Neural cell (in vitro differentiated cells): ENCODE data around the gene GGA1. TPM values are rescaled to one million over a fixed set of nuclear protein-coding genes. Genes with fewer than 3 reads are reported as not detected.

Experiments used
- H2AFZ ChIP-seq: fragments of 200-600, 300-800 bp; sonication (generic), shearing (Covaris generic); 2 replicates; pipeline ENCODE4 v1.6.0; 2014; ENCODE audit warnings: low read depth, mild to moderate bottlenecking, antibody characterized with exemption, low read length, moderate library complexity
- H3F3A ChIP-seq: fragments of 200-600 bp; shearing (Covaris generic); 2 replicates; pipeline ENCODE4 v1.6.1; 2016; ENCODE audit warnings: mild to moderate bottlenecking, moderate library complexity, mixed read lengths, antibody characterized with exemption, low read length; ENCODE audit not compliant: insufficient read depth, poor library complexity, severe bottlenecking
- H3K27ac ChIP-seq: fragments of 200-600, 300-800 bp; sonication (generic), shearing (Covaris generic); 2 replicates; pipeline ENCODE4 v1.5.1; 2014; ENCODE audit warnings: mild to moderate bottlenecking, low read length, moderate library complexity
- H3K27me3 ChIP-seq: fragments of 300-800, 200-600 bp; sonication (generic), shearing (Covaris generic); 2 replicates; pipeline ENCODE4 v1.6.0; 2014; ENCODE audit warnings: mild to moderate bottlenecking, low read depth, low read length, moderate library complexity; ENCODE audit not compliant: insufficient read depth
- H3K36me3 ChIP-seq: fragments of 300-800, 200-600 bp; sonication (generic), shearing (Covaris generic); 2 replicates; pipeline ENCODE4 v1.5.1; 2014; ENCODE audit warnings: mild to moderate bottlenecking, antibody characterized with exemption, low read length, moderate library complexity; ENCODE audit not compliant: insufficient read depth
- H3K4me2 ChIP-seq: fragments of 300-800, 200-600 bp; sonication (generic), shearing (Covaris generic); 2 replicates; pipeline ENCODE4 v1.6.0; 2014; ENCODE audit warnings: mild to moderate bottlenecking, low read length
- H3K4me3 ChIP-seq: fragments of 300-800, 200-600 bp; sonication (generic), shearing (Covaris generic); 2 replicates; pipeline ENCODE4 v1.5.1; 2014; ENCODE audit warnings: mild to moderate bottlenecking, low read length, moderate library complexity
- H3K79me2 ChIP-seq: fragments of 200-600 bp; shearing (Covaris generic); replicated peaks from 2 replicates; pipeline ENCODE4 v1.6.0; 2014; ENCODE audit warnings: mild to moderate bottlenecking, low read length, moderate library complexity; ENCODE audit not compliant: insufficient read depth
- H3K9ac ChIP-seq: fragments of 300-800, 200-600 bp; sonication (generic), shearing (Covaris generic); 2 replicates; pipeline ENCODE4 v1.6.1; 2016; ENCODE audit warnings: mild to moderate bottlenecking, low read length, mixed read lengths
- H3K9me2 ChIP-seq: fragments of 200-600 bp; shearing (Covaris generic); 2 replicates; pipeline ENCODE4 v1.6.1; 2016; ENCODE audit warnings: mild to moderate bottlenecking, low read length, mixed read lengths; ENCODE audit not compliant: insufficient read depth
- H3K9me3 ChIP-seq: fragments of 200-600, 300-800 bp; sonication (generic), shearing (Covaris generic); 2 replicates; pipeline ENCODE4 v1.6.1; 2016; ENCODE audit warnings: mild to moderate bottlenecking, mixed run types, low read length, moderate library complexity, mixed read lengths
- H4K20me1 ChIP-seq: fragments of 200-600 bp; shearing (Covaris generic); 2 replicates; pipeline ENCODE4 v1.6.1; 2016; ENCODE audit warnings: mild to moderate bottlenecking, mixed run types; ENCODE audit not compliant: insufficient read depth
- CTCF ChIP-seq: fragments of 450-650 bp; IDR thresholded peaks from 2 replicates; pipeline ENCODE4 v1.5.1; 2014; ENCODE audit warnings: antibody characterized with exemption, mild to moderate bottlenecking, moderate library complexity; ENCODE audit not compliant: poor library complexity, severe bottlenecking
- EP300 ChIP-seq: fragments of 450-650 bp; conservative IDR thresholded peaks from 2 replicates; pipeline ENCODE4 v1.6.1; 2014; ENCODE audit warnings: antibody characterized with exemption, mild to moderate bottlenecking, moderate library complexity; ENCODE audit not compliant: poor library complexity, severe bottlenecking
- EZH2 ChIP-seq: fragments of 200-600, 300-800 bp; shearing (Covaris generic), sonication (generic); IDR thresholded peaks from 2 replicates; pipeline ENCODE4 v1.6.1; 2014; ENCODE audit warnings: antibody characterized with exemption, low read length, borderline replicate concordance, mild to moderate bottlenecking; ENCODE audit not compliant: insufficient read depth, poor library complexity, severe bottlenecking
- MXI1 ChIP-seq: fragments of 450-650 bp; conservative IDR thresholded peaks from 2 replicates; pipeline ENCODE4 v1.6.1; 2014; ENCODE audit warnings: antibody characterized with exemption, mild to moderate bottlenecking; ENCODE audit not compliant: poor library complexity, severe bottlenecking
- POLR2AphosphoS5 ChIP-seq: IDR thresholded peaks from 2 replicates; pipeline ENCODE4 v1.6.1; 2012
- RAD21 ChIP-seq: fragments of 450-650 bp; conservative IDR thresholded peaks from 2 replicates; pipeline ENCODE4 v1.6.1; 2014; ENCODE audit warnings: antibody characterized with exemption, mild to moderate bottlenecking, moderate library complexity
- SMC3 ChIP-seq: fragments of 450-650 bp; conservative IDR thresholded peaks from 2 replicates; pipeline ENCODE4 v1.6.1; 2014; ENCODE audit warnings: antibody characterized with exemption, mild to moderate bottlenecking, moderate library complexity; ENCODE audit not compliant: poor library complexity
- TAF1 ChIP-seq: IDR thresholded peaks from 2 replicates; pipeline ENCODE4 v1.6.1; 2012; ENCODE audit warnings: low read depth
- polyA plus RNA-seq: library from polyadenylated mRNA; depleted of rRNA; stranded (reverse); fragments of >200 nt; gene quantifications from 2 replicates; pipeline ENCODE4 v1.2.3, GENCODE V29; 2014

Gene GGA1
- polyA plus RNA-seq, 1 donor from 2014 or later: 57.5 TPM

- TF ChIP-seq CTCF: no peak
- no peak for TF ChIP-seq RAD21
- TF ChIP-seq MXI1: no peak
- TF ChIP-seq EP300: no peak
- no peak for TF ChIP-seq TAF1
- H3K27me3 ChIP-seq: no peaks in the 10 kb centered on the region
- no peak overlapping the region for H3K27ac ChIP-seq
- no peaks in the 10 kb centered on the region for H4K20me1 ChIP-seq
- H3K4me2 ChIP-seq: no peak overlapping the region
- H3K9me2 ChIP-seq: no peaks in the 10 kb centered on the region
- no peaks in the 10 kb centered on the region for H3F3A ChIP-seq
- no peak overlapping the region for H3K9ac ChIP-seq
- no peaks in the 10 kb centered on the region for H3K79me2 ChIP-seq
- no peak overlapping the region for H3K4me3 ChIP-seq
- no peak overlapping the region for H2AFZ ChIP-seq
- H3K36me3 ChIP-seq: no peaks in the 10 kb centered on the region
- no peaks in the 10 kb centered on the region for H3K9me3 ChIP-seq
These were observed 11.4 kb downstream of the GGA1 start for GRCh38 chr22:37619991-37620390.

- Histone ChIP-seq H3K4me3 (no peak overlapping the region), H3F3A (no peaks in the 10 kb centered on the region), H3K79me2 (no peaks in the 10 kb centered on the region), H4K20me1 (no peaks in the 10 kb centered on the region), H3K27ac (no peak overlapping the region), H3K4me2 (no peak overlapping the region), H3K9me2 (no peaks in the 10 kb centered on the region), H3K9ac (no peak overlapping the region), H2AFZ (no peak overlapping the region), H3K36me3 (no peaks in the 10 kb centered on the region), H3K27me3 (no peaks in the 10 kb centered on the region), H3K9me3 (no peaks in the 10 kb centered on the region)
- TF ChIP-seq EZH2: no peak
- no peak for TF ChIP-seq POLR2AphosphoS5
- no peak for TF ChIP-seq SMC3
- no peak for TF ChIP-seq RAD21
These were observed 12.8 kb downstream of the GGA1 start for GRCh38 chr22:37621352-37621860.

- TF ChIP-seq RAD21: peak; percentile 49
- peak; percentile 64 for TF ChIP-seq CTCF
- no peak for TF ChIP-seq TAF1
- peak; percentile 46 for TF ChIP-seq SMC3
- Histone ChIP-seq H3K27ac (no peak overlapping the region), H3K4me3 (no peak overlapping the region), H3K79me2 (no peaks in the 10 kb centered on the region), H3K9me2 (no peaks in the 10 kb centered on the region), H3K27me3 (no peaks in the 10 kb centered on the region), H4K20me1 (no peaks in the 10 kb centered on the region), H3K36me3 (no peaks in the 10 kb centered on the region), H2AFZ (no peak overlapping the region), H3K4me2 (no peak overlapping the region), H3K9ac (no peak overlapping the region), H3K9me3 (no peaks in the 10 kb centered on the region), H3F3A (no peaks in the 10 kb centered on the region)
These were observed 14.7 kb downstream of the GGA1 start for GRCh38 chr22:37623075-37624016.
